8988T (cell line): ENCODE results near the gene SUN1.
"Not testable (repeated sequence)": the region's sequence is repeated elsewhere in the genome, so short reads cannot be mapped to it uniquely, and the experiment has no call there.

ENCODE experiments used
- DNase-seq: peaks from one replicate; pipeline ENCODE4 v3.0.0; 2011

Gene SUN1

DNA sequence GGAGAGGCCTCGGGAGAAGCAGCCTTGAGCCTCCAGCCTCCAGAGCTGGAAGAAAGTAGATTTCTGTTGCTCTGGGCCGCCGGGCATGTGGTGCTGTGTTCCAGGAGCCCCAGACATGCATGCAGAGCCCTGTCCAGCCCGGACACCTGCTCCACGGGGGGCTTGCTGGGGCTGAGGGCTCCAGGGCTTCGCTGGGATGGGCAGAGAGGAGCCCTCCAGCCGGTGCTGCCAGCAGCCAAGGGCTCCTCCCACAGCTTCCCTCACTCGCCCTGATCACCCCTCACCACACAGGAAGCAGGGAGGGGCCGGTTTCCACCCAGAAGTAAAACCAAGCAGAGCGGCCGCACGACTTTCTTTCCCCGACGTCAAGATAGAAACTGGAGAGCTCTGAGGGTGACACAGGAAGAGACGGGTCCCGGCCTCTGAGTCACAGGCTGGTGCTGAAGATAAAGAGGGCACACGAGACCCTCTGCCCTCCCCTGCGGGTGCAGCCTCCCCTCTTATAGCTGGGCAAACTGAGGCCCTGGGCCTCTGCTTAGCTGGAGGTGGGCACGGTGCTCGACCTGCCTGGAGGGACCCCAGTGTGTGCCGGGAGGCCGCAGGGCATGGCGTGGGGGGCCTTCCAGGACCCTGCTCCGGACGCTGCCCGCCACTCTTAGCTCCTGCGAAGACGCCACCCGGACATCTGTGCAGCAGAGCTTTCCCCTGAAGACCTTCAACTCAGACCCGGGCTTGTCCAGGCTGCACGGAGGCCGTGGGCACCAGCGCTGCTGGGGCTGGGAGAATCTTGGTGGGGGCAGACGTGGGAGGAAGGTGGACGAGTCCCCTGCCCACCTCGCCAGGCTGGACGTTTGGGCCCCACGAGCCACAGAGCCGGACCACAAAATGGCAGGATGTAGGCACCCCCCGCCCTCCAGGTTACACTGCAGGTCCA lies 91.1 kb downstream of the SUN1 start:
- DNase-seq, result no peak

DNA sequence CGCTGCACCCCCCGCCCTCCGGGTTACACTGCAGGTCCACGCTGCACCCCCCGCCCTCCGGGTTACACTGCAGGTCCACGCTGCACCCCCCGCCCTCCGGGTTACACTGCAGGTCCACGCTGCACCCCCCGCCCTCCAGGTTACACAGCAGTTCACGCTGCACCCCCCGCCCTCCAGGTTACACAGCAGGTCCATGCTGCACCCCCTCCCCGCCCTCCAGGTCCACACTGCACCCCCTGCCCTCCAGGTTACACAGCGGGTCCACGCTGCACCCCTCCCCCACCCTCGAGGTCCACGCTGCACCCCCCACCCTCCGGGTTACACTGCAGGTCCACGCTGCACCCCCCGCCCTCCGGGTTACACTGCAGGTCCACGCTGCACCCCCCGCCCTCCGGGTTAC lies 91.8 kb downstream of the SUN1 start:
- not testable (repeated sequence) for DNase-seq
